ENCODE results near the gene TMEM255B. TPM values are rescaled to one million over a fixed set of nuclear protein-coding genes. Genes with fewer than 3 reads are reported as not detected.
"Not testable (repeated sequence)": the region's sequence is repeated elsewhere in the genome, so short reads cannot be mapped to it uniquely, and the experiment has no call there.

Gene TMEM255B
- total RNA-seq, 1 experiment from 2014 or later = 2.8 TPM

DNA sequence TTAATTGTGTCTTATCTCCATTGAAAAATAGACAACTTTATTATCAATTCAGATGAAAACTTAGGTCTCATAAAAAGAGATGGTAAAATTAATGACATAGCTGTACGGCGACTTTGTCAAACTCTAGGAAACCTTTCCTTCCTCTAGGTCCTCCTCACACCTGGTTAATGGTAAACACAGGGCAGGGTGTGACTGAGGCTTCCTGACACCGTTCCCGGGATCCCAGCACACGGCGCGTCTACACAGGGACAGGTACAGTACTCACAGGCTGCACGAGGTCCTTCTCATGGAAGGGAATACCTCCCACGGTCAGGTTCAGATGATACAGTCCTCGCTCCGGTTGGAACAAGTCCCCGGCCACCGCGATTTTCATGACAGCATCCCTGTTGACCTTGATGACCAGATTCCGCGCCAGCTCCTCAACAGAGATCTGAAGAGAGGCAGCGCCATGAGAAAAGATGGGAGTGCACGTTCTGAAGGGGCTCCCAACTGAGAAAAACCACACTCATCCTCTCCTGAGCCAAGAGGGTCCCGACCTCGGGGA, 69.3 kb downstream of the TMEM255B start:
- H3K18ac ChIP-seq (ENCODE audit: insufficient read length, low read depth, low read length) = no peak overlapping the region
- H2AFZ ChIP-seq (ENCODE audit: low read length) = no peak overlapping the region
- no peaks in the 10 kb centered on the region for H3K79me2 ChIP-seq (ENCODE audit: insufficient read depth, low read length)
- H3K23ac ChIP-seq (ENCODE audit: insufficient read length, low read depth, low read length) = no peak overlapping the region
- no peaks in the 10 kb centered on the region for H3K4me1 ChIP-seq (ENCODE audit: insufficient read depth, low read length)
- peaks cover 5 to 40% (median 36%) of the 10 kb centered on the region in 3 experiments for H3K36me3 Mint-ChIP-seq (ENCODE audit: insufficient read depth in 1 of 3, low read depth in 3 of 3)
- H2BK120ac ChIP-seq (ENCODE audit: low read depth, low read length, poor library complexity, severe bottlenecking) = no peak overlapping the region
- H3K9ac ChIP-seq (ENCODE audit: extremely low read depth, insufficient read length, low read length) = no peak overlapping the region
- H3K79me1 ChIP-seq (ENCODE audit: insufficient read depth, low read depth, low read length, poor library complexity, severe bottlenecking) = no peaks in the 10 kb centered on the region
- H3K27me3 ChIP-seq (ENCODE audit: insufficient read depth, low read length) = no peaks in the 10 kb centered on the region
- H2BK20ac ChIP-seq (ENCODE audit: low read depth, low read length, poor library complexity, severe bottlenecking) = no peak overlapping the region
- no peak for DNase-seq
- H3K4me1 Mint-ChIP-seq = peaks cover 3 to 4% of the 10 kb centered on the region in 2 experiments; a peak in 1 of 4 replicates
- no peak overlapping the region for H3K27ac ChIP-seq (ENCODE audit: insufficient read length, low read depth, low read length)
- no peaks in the 10 kb centered on the region for H3K27me3 Mint-ChIP-seq (ENCODE audit: low read depth)
- no peak overlapping the region for H4K5ac ChIP-seq (ENCODE audit: insufficient read length, low read depth, low read length)
- H4K8ac ChIP-seq (replicated peaks; ENCODE audit: insufficient read length, low read depth, low read length) = no peak overlapping the region
- H4K20me1 ChIP-seq (ENCODE audit: control insufficient read depth, insufficient read depth, insufficient read length) = no peaks in the 10 kb centered on the region
- H2BK15ac ChIP-seq (ENCODE audit: low read depth, low read length) = no peak overlapping the region
- no peaks in the 10 kb centered on the region for H3K9me3 ChIP-seq (ENCODE audit: control insufficient read depth, low read depth, low read length)
- H3K4me2 ChIP-seq (ENCODE audit: insufficient read depth, insufficient read length, low read length) = no peak overlapping the region
- no peak overlapping the region for H2BK5ac ChIP-seq (ENCODE audit: insufficient read length, low read length)
- no peaks in the 10 kb centered on the region for H3K9me3 Mint-ChIP-seq
- H3T11ph ChIP-seq (ENCODE audit: low read length) = no peak overlapping the region
- H3K27ac Mint-ChIP-seq = no peak overlapping the region; a peak in 1 of 7 replicates
- H2BK12ac ChIP-seq (ENCODE audit: insufficient read length, low read depth, low read length) = no peak overlapping the region
- TF ChIP-seq, protein P1, sequence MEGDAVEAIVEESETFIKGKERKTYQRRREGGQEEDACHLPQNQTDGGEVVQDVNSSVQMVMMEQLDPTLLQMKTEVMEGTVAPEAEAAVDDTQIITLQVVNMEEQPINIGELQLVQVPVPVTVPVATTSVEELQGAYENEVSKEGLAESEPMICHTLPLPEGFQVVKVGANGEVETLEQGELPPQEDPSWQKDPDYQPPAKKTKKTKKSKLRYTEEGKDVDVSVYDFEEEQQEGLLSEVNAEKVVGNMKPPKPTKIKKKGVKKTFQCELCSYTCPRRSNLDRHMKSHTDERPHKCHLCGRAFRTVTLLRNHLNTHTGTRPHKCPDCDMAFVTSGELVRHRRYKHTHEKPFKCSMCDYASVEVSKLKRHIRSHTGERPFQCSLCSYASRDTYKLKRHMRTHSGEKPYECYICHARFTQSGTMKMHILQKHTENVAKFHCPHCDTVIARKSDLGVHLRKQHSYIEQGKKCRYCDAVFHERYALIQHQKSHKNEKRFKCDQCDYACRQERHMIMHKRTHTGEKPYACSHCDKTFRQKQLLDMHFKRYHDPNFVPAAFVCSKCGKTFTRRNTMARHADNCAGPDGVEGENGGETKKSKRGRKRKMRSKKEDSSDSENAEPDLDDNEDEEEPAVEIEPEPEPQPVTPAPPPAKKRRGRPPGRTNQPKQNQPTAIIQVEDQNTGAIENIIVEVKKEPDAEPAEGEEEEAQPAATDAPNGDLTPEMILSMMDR (conservative IDR thresholded peaks at IDR 0.05) = no peak
- no peak overlapping the region for H3K4me3 Mint-ChIP-seq
- H3K4ac ChIP-seq (ENCODE audit: low read depth, low read length) = no peak overlapping the region
- no CpG with 5 or more reads among the region's 20 CpGs for WGBS (ENCODE audit: extremely low coverage, insufficient read length, low lambda C conversion rate)
- H3K14ac ChIP-seq (ENCODE audit: insufficient read depth, low read length) = no peak overlapping the region
- H4K91ac ChIP-seq (ENCODE audit: insufficient read length, low read depth, low read length) = no peak overlapping the region
- H3K56ac ChIP-seq (ENCODE audit: insufficient read length, low read depth, low read length) = no peak overlapping the region
- H2AK5ac ChIP-seq (ENCODE audit: insufficient read length, low read length) = no peak overlapping the region
- no peaks in the 10 kb centered on the region for H3K23me2 ChIP-seq (ENCODE audit: insufficient read length, low read depth, low read length, poor library complexity, severe bottlenecking)

DNA sequence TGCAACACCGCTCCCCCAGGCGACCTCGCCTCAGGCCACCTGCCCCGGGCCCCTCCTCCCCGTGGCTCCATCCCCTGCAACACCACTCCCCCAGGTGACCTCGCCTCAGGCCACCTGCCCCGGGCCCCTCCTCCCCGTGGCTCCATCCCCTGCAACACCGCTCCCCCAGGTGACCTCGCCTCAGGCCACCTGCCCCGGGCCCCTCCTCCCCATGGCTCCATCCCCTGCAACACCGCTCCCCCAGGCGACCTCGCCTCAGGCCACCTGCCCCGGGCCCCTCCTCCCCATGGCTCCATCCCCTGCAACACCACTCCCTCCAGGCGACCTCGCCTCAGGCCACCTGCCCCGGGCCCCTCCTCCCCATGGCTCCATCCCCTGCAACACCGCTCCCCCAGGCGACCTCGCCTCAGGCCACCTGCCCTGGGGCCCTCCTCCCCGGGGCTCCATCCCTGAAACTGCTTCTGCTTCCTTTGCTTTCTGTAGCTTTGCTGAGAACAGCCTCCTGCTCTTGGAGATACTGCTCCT, 71.5 kb downstream of the TMEM255B start:
- H3K4me1 Mint-ChIP-seq; H3K23me2 ChIP-seq (ENCODE audit: insufficient read length, low read depth, low read length, poor library complexity, severe bottlenecking); H3K27ac Mint-ChIP-seq; DNase-seq; H4K5ac ChIP-seq (ENCODE audit: insufficient read length, low read depth, low read length); H3K18ac ChIP-seq (ENCODE audit: insufficient read length, low read depth, low read length); H2AK5ac ChIP-seq (ENCODE audit: insufficient read length, low read length); H3T11ph ChIP-seq (ENCODE audit: low read length); H3K79me1 ChIP-seq (ENCODE audit: insufficient read depth, low read depth, low read length, poor library complexity, severe bottlenecking); H3K4ac ChIP-seq (ENCODE audit: low read depth, low read length); H2BK12ac ChIP-seq (ENCODE audit: insufficient read length, low read depth, low read length); H3K9me3 Mint-ChIP-seq; H2BK5ac ChIP-seq (ENCODE audit: insufficient read length, low read length); H2BK20ac ChIP-seq (ENCODE audit: low read depth, low read length, poor library complexity, severe bottlenecking); H3K4me1 ChIP-seq (ENCODE audit: insufficient read depth, low read length); H3K4me2 ChIP-seq (ENCODE audit: insufficient read depth, insufficient read length, low read length); H3K27me3 ChIP-seq (ENCODE audit: insufficient read depth, low read length); H4K20me1 ChIP-seq (ENCODE audit: control insufficient read depth, insufficient read depth, insufficient read length); H3K79me2 ChIP-seq (ENCODE audit: insufficient read depth, low read length); H3K27me3 Mint-ChIP-seq (ENCODE audit: low read depth); H3K4me3 Mint-ChIP-seq; H3K23ac ChIP-seq (ENCODE audit: insufficient read length, low read depth, low read length); H2BK120ac ChIP-seq (ENCODE audit: low read depth, low read length, poor library complexity, severe bottlenecking); H3K56ac ChIP-seq (ENCODE audit: insufficient read length, low read depth, low read length); H4K91ac ChIP-seq (ENCODE audit: insufficient read length, low read depth, low read length); H3K27ac ChIP-seq (ENCODE audit: insufficient read length, low read depth, low read length); H3K14ac ChIP-seq (ENCODE audit: insufficient read depth, low read length); H2AFZ ChIP-seq (ENCODE audit: low read length); H3K9ac ChIP-seq (ENCODE audit: extremely low read depth, insufficient read length, low read length); H3K9me3 ChIP-seq (ENCODE audit: control insufficient read depth, low read depth, low read length); H4K8ac ChIP-seq (replicated peaks; ENCODE audit: insufficient read length, low read depth, low read length); H2BK15ac ChIP-seq (ENCODE audit: low read depth, low read length): not testable (repeated sequence)
- WGBS (ENCODE audit: extremely low coverage, insufficient read length, low lambda C conversion rate) = no CpG with 5 or more reads among the region's 22 CpGs
- H3K36me3 Mint-ChIP-seq (ENCODE audit: insufficient read depth in 1 of 3, low read depth in 3 of 3) = peaks cover 12 to 43% (median 33%) of the 10 kb centered on the region in 3 experiments; a peak in 6 of 7 replicates

All from H9 (cell line).